ENCODE data around the gene TYK2.
"Not testable (repeated sequence)": the region's sequence is repeated elsewhere in the genome, so short reads cannot be mapped to it uniquely, and the experiment has no call there.

TYK2 gene

DNA sequence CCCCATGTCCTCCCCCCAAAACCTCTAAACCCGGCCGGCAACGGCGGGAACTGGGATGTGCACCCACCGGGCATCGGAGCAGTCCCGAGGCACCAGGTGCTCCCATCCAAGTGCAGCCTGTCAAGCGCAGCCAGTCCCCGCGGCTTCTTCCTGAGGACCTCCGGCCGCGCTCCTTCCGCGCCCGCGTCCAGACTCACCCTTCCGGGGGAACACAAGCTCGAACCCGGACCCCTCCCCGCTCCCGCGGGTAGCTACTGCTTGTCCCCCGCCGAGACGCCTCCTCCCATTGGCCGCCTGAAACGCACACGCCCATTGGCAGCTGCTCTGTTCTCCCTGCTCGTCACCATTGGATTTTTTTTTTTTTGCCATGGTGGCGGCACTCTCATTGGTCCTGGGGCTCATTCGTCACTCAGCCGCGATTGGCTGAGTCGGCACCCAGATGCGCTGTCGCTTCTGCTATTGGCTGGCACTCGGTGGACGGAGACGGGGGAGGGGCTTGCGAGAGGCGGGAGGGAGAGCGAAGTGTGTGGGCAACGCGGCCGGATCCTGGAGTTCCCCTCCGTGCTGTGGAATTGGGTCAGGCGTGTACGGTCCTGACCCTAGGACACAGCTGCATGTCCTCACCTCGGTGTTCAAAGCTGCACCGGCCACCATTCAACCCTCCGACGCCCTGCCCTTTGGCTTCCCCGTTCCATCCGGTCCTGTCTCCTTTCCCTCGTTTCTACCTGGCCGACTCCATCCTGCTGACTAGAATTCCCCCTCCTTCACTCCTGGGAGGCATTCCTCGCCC lies at the start of gene TYK2:
Gene TYK2, minus strand, starts transcription at position 260 of the 790 bp plus-strand sequence. CDS start 2,166 bp downstream, outside the sequence.
- DNase-seq (ENCODE audit: low read depth) = peak; percentile 98

DNA sequence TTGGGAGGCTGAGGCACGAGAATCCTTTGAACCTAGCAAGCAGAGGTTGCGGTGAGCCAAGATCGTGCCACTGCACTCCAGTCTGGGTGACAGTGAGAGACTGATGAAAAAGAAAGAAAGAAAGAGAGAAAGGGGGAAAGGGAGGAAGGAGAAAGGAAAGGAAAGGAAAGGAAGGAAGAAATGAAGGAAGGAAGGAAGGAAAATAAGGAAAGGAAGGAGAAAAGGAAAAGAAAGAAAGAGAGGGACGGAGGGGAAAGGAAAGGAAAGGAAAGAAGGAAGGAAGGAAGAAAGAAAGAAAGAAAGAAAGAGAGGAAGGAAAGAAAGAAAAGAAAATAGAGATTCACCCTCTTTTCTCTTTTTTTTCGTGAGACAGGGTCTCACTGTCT lies 48.6 kb upstream of the TYK2 start:
- no peak for DNase-seq (ENCODE audit: low read depth)

- DNase-seq (ENCODE audit: low read depth) = no peak
Measured at GRCh38 chr19:10427169-10427568, 46.8 kb upstream of the TYK2 start.

- DNase-seq (ENCODE audit: low read depth) = no peak
Measured at GRCh38 chr19:10424011-10424637, 43.8 kb upstream of the TYK2 start.

DNA sequence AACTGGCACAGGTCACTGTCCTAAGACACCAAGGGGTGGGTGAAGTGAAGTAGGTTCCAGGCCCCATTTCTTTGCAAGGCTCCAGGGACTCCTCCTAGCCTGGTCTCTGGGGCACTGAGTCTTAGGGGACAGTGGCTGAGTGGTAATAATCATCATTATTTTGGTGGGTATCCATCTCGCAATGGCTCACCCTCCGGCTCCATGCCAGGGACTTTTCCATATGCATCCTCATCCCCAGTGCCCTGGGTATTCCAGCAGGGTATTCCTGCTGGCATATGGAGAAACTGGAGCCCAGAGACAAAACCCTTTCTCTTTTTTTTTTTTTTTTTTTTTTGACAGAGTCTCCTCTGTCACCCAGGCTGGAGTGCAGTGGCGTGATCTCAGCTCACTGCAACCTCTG lies 42.5 kb upstream of the TYK2 start:
- no peak for DNase-seq (ENCODE audit: low read depth)

- DNase-seq (ENCODE audit: low read depth) = no peak
Measured at GRCh38 chr19:10422046-10422461, 41.7 kb upstream of the TYK2 start.

- no peak for DNase-seq (ENCODE audit: low read depth)
Measured at GRCh38 chr19:10421240-10422045, 41.1 kb upstream of the TYK2 start.

- DNase-seq (ENCODE audit: low read depth) = no peak
Measured at GRCh38 chr19:10420444-10421239, 40.3 kb upstream of the TYK2 start, which contains the start of gene PDE4A. PDE4A (plus strand) TSS chr19:10420538; CDS start chr19:10420765, 227 bp downstream.

- DNase-seq (ENCODE audit: low read depth) = no peak
Measured at GRCh38 chr19:10419646-10420443, 39.5 kb upstream of the TYK2 start.

GRCh38 chr19:10419200-10419645 lies 38.9 kb upstream of the TYK2 start:
- DNase-seq (ENCODE audit: low read depth) = no peak

DNA sequence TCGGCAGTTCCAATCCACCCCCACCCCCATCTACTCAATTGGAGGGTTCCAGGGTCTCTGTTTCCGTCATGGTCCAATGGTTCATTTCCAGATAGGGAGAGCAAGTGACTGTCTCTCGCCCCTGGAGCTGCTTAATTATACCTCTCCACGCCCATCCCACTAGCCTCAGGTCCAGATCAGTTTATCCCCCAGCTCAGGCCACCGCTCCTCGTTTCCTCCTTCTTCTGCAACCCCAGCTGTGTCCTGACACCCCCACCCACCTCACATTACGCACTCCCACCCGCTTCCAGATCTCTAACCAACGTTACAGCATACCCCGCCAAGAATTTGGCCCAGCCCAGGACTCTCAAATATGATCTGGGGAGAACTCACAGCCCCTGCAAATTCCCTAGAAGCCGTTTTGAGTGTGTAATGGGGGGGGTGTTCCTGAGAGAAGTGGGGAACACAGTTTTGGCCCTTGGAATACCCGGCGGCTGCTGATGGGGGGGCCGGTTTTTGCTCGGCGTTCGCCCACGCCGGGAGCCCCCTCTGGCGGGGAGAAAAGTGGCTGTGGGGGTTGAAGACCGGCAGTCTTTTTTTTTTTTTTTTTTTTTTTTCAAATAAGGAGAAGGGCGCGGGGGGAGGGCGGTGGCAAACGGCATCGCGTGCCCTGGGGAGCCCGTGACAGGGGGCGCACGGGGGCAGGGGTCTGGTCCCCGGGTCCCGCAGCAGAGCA lies 38.3 kb upstream of the TYK2 start:
- no peak for DNase-seq (ENCODE audit: low read depth)

DNA sequence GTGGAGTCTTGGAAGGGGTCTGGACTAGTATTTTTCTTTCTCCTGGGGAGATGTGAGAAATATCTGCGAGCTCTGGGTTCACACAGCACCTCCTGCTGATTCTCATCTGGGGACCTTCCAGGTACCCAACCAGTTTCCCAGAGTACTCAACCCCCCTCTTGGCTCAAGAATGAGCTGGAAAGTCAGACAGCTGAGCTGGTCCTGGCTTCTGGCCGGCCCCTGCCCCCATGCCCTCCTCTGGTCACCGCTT lies 37.8 kb upstream of the TYK2 start:
- DNase-seq (ENCODE audit: low read depth) = no peak

GRCh38 chr19:10417541-10418234 lies 37.3 kb upstream of the TYK2 start:
- DNase-seq (ENCODE audit: low read depth) = no peak

DNA sequence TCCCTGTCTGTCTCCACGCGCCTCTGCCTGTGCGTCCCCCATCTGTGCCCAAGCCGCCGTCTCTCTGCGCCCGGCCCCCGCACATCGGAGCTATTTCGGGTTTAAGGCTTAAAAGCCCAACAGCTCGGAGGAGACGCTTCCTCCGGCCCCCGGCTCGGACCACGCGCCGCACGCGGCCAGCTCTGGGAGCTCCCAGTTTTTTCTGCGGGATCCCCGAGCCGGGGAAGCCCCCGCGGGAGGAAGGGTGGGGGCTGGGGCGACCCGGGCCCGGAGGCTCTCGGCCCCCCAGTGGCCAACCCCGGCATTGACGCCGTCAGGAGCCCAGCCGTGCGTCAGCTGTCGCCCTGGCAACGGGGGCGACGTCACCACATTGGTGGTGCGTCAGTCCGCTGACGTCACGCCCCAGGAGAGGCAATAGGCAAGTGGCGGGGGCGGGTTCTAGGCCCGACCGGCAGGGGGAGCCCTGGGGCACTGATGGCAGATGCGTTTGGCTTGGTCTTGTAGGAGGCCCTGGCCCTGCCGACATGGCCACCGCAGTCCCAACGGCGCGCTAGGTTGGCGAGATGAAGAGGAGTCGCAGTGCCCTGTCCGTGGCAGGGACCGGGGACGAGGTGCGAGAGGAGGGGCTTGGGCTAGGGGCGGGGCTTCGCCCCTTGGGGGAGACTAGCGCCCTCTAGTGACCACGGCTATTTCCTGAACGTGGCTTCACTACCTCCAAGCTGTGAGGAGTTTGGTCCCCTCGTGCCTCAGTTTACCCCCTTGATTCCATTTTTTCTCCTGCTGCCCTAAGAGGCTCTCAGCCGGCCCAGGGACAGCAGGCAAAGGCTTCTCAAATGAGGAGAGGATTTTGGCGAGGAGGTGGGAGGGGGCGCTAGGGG lies 36.2 kb upstream of the TYK2 start:
- peak; percentile 70 for DNase-seq (ENCODE audit: low read depth)

DNA sequence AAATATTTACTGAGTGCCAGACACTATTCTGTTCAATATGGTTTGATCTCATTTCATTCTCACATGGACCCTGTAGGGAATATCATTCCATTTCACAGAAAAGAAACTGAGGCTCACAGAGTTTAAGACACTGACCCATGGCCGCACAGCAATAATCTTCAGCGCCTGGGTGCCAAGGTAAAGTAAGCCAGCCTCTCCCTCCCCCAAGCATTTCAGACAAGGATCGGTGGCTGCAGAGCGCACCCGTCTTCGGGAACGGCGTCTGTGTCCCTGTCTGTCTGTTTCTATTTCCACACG lies 35.7 kb upstream of the TYK2 start:
- no peak for DNase-seq (ENCODE audit: low read depth)

GRCh38 chr19:10412257-10412977 lies 32.0 kb upstream of the TYK2 start:
- DNase-seq (ENCODE audit: low read depth) = no peak

- not testable (repeated sequence) for DNase-seq (ENCODE audit: low read depth)
Measured at GRCh38 chr19:10411224-10411623, 30.9 kb upstream of the TYK2 start.

DNA sequence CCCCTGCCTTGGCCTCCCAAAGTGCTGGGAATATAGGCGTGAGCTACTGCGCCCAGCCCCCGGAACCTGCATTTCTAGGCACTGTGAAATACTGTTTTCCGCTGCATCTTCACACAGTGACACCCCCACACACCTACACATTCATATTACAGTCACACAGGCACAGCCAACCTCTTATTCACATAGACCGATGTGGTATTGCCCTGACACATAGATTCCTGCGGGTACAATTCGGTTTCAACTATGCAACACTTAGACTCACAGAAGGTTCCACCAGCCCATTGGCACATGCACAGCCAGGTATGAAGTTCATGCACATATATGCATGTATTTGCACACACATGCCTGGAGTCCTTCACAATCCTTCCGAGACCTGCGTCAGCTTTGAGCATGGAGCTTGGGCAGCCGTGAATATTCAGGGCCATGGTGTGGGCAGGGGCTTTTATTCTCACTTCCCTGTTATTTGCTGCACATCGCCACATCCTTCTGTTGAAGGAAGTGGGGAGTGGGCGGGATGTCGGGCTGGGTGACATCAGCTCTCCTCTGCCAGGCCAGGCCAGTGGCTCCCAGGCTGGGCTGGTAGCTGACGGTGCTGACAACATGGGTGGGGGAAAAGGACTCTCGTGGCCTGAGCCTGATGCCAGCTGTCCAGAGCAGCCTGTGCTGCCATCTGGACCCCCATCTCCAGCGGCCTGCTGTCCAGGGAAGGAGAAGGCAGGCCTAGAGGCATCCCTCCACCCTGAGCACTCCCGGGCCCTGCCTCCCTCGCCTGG lies 28.3 kb upstream of the TYK2 start:
- DNase-seq (ENCODE audit: low read depth) = no peak

All from HS-5 (cell line).